GM18951 (cell line): Measurements from ENCODE around the gene PCBP4.

Experiments
- POLR2A ChIP-seq: IDR thresholded peaks from 4 replicates; pipeline ENCODE4 v1.6.1; 2011; ENCODE audit warnings: mild to moderate bottlenecking; ENCODE audit not compliant: insufficient read length, insufficient read depth; ENCODE audit errors: extremely low read depth
- in situ Hi-C: fragments of 300-500 bp; cut with MboI; formaldehyde crosslinking; loops from one replicate; pipeline ENCODE4 v1.12.0; 2022; ENCODE audit warnings: low sequenced_read_pairs, mixed read lengths, inconsistent platforms; ENCODE audit not compliant: unreplicated experiment

Gene PCBP4

GRCh38 chr3:51961602-51962569, 5.4 kb downstream of the PCBP4 start:
- no peak for TF ChIP-seq POLR2A
- in situ Hi-C loops: no loop called here

GRCh38 chr3:51961011-51961410, 6.2 kb downstream of the PCBP4 start:
- in situ Hi-C loops: no loop called here
- TF ChIP-seq POLR2A: no peak

- TF ChIP-seq POLR2A: no peak
- in situ Hi-C loops: no loop called here
Measured at GRCh38 chr3:51960386-51960785, 6.9 kb downstream of the PCBP4 start.

GRCh38 chr3:51959651-51960050, 7.6 kb downstream of the PCBP4 start:
- in situ Hi-C loops: no loop called here
- TF ChIP-seq POLR2A: no peak

GRCh38 chr3:51958603-51959521, 8.4 kb downstream of the PCBP4 start:
- TF ChIP-seq POLR2A: no peak
- in situ Hi-C loops: no loop called here

- in situ Hi-C loops: no loop called here
- TF ChIP-seq POLR2A: no peak
Measured at GRCh38 chr3:51957520-51958205, 9.6 kb downstream of the PCBP4 start.

GRCh38 chr3:51955893-51956770, 11.1 kb downstream of the PCBP4 start:
- TF ChIP-seq POLR2A: no peak
- in situ Hi-C loops: no loop called here

- TF ChIP-seq POLR2A: no peak
- in situ Hi-C loops: no loop called here
Measured at GRCh38 chr3:51955175-51955892, 11.9 kb downstream of the PCBP4 start, which contains the start of gene GPR62. Gene GPR62 (plus strand): TSS chr3:51955381. CDS start chr3:51955653, 272 bp downstream.

GRCh38 chr3:51954713-51955112, 12.5 kb downstream of the PCBP4 start:
- in situ Hi-C loops: no loop called here

GRCh38 chr3:51954105-51954504, 13.1 kb downstream of the PCBP4 start:
- no peak for TF ChIP-seq POLR2A
- in situ Hi-C loops: no loop called here

More at GRCh38 chr3:51954713-51955112, 12.5 kb downstream of the PCBP4 start:
- no peak for TF ChIP-seq POLR2A

- in situ Hi-C loops: no loop called here
- no peak for TF ChIP-seq POLR2A
Measured at GRCh38 chr3:51953445-51953844, 13.8 kb downstream of the PCBP4 start.
